ENCODE data around the gene ARHGAP15.

ARHGAP15 gene

GRCh38 chr2:143466391-143466790 is 337.2 kb downstream of the ARHGAP15 start:
- no peak for DNase-seq

- DNase-seq, result no peak
These were observed 337.8 kb downstream of the ARHGAP15 start for GRCh38 chr2:143467011-143467410.

- DNase-seq, result no peak
These were observed 339.2 kb downstream of the ARHGAP15 start for GRCh38 chr2:143468341-143468888.

GRCh38 chr2:143469323-143469722 is 340.1 kb downstream of the ARHGAP15 start:
- DNase-seq, result no peak

GRCh38 chr2:143471550-143471949 is 342.3 kb downstream of the ARHGAP15 start:
- no peak for DNase-seq

- no peak for DNase-seq
These were observed 344.0 kb downstream of the ARHGAP15 start for GRCh38 chr2:143473216-143473615.

- DNase-seq, result no peak
These were observed 344.6 kb downstream of the ARHGAP15 start for GRCh38 chr2:143473820-143474219.

- DNase-seq, result no peak
These were observed 345.4 kb downstream of the ARHGAP15 start for GRCh38 chr2:143474586-143474985.

GRCh38 chr2:143475041-143475776 is 346.0 kb downstream of the ARHGAP15 start:
- no peak for DNase-seq

- no peak for DNase-seq
These were observed 347.3 kb downstream of the ARHGAP15 start for GRCh38 chr2:143476336-143477087.

GRCh38 chr2:143477714-143478443 is 348.7 kb downstream of the ARHGAP15 start:
- DNase-seq, result no peak

- DNase-seq, result no peak
These were observed 350.9 kb downstream of the ARHGAP15 start for GRCh38 chr2:143480086-143480485.

GRCh38 chr2:143480601-143481236 is 351.5 kb downstream of the ARHGAP15 start:
- no peak for DNase-seq

- DNase-seq, result no peak
These were observed 352.0 kb downstream of the ARHGAP15 start for GRCh38 chr2:143481237-143481623.

- no peak for DNase-seq
These were observed 352.5 kb downstream of the ARHGAP15 start for GRCh38 chr2:143481733-143482132.

- DNase-seq, result no peak
These were observed 353.1 kb downstream of the ARHGAP15 start for GRCh38 chr2:143482316-143482715.

- DNase-seq, result no peak
These were observed 353.6 kb downstream of the ARHGAP15 start for GRCh38 chr2:143482771-143483170.

GRCh38 chr2:143486976-143487375 is 357.8 kb downstream of the ARHGAP15 start:
- DNase-seq, result no peak

- DNase-seq, result no peak
These were observed 359.9 kb downstream of the ARHGAP15 start for GRCh38 chr2:143489145-143489544.

- no peak for DNase-seq
These were observed 361.9 kb downstream of the ARHGAP15 start for GRCh38 chr2:143491131-143491530.

- no peak for DNase-seq
These were observed 364.1 kb downstream of the ARHGAP15 start for GRCh38 chr2:143493339-143493738.

- DNase-seq, result no peak
These were observed 368.5 kb downstream of the ARHGAP15 start for GRCh38 chr2:143497726-143498125.

- no peak for DNase-seq
These were observed 369.3 kb downstream of the ARHGAP15 start for GRCh38 chr2:143498496-143498895.
